ENCODE measurements around the gene UNCX.
A peak's percentile ranks its signal among the peaks of the same experiment; 100 is the strongest.

UNCX gene

DNA sequence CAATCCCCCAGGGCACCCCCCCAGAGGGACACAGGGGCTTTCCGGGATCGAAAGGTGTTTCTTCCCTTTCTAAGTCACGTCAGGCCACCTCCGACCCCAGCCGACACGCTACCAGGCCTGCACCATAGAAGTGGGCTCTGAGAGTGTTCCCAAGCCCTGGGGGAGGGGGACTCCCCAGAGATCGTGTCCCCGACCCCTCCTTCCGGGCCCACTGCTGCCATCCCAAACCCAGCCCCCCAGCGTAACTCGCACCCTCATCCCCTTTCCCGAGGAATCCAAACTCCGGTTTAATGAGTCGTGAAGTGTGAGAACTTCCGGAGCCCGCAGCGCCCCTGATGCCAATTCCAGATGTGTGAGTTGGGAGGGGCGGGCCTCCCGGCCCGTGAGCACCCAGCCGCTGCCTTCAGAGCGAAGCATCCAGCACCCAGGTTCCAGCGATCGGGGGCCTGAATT is 11.3 kb downstream of the UNCX start:
- DNase-seq (ENCODE audit: low spot score) = no peak

DNA sequence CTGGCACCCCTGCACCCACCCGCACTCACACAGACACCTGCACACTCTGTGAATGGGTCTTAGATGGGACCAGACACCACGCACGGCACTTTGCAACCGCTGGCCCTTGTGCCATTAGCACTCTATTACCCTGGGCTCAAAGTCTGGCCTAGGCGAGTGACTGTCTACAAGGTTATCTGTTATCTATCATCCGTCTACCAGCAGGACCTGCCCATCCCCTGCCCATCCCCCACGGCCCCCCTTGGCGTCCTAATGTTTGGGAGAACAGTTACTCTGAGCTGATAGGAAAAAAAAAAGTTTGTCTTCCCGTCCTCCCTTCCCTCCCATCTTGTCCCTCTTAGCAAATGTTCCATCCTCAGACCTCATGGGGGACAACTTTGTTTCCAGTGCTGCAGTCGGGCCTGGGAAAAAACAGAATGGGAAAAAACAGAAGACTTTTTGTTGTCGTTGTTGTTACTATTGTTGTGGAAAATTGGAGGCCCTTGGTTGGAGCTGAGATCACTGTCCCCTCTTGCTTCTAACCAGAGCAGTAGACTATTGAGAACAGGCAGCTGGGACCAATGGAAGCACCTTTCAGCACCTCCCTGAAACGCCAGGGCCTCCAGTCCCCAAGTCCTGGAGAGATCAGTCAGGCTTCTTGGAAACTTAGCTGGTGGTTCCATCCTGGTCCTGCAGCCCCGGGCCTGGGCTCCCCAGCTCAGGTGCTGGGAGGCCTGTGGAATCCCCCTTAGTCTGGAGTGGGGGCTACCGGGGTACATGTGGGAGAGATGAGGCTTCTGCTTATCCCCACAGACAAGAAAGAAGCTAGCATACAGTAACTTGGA is 12.2 kb downstream of the UNCX start:
- peak; percentile 46 for DNase-seq (ENCODE audit: low spot score)

DNA sequence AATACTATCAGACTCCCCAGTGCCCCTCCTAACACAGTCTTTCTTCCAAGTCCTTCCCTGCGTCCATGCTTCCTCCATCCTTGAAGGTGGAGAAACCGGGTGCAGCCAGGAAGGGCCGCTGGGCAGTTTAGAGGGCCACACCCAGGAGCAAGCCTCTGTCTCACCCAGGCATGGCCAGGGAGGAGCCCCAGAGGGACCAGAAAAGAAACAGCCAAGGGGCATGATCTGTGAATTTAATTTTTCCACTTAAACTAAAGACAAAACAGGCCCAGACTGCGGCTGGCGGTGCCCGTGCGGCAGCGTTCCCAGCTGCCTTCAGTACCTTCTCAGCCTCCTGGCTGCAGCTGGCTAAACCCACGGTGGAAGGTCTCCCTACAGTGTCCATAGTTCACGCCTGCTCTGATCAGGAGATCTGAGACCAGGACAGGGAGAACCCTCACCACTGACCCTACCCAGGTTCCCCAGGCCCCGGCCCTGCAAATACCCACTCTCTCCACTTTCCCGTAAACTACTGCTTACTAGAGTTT is 12.9 kb downstream of the UNCX start:
- peak; percentile 28 for DNase-seq (ENCODE audit: low spot score)

DNA sequence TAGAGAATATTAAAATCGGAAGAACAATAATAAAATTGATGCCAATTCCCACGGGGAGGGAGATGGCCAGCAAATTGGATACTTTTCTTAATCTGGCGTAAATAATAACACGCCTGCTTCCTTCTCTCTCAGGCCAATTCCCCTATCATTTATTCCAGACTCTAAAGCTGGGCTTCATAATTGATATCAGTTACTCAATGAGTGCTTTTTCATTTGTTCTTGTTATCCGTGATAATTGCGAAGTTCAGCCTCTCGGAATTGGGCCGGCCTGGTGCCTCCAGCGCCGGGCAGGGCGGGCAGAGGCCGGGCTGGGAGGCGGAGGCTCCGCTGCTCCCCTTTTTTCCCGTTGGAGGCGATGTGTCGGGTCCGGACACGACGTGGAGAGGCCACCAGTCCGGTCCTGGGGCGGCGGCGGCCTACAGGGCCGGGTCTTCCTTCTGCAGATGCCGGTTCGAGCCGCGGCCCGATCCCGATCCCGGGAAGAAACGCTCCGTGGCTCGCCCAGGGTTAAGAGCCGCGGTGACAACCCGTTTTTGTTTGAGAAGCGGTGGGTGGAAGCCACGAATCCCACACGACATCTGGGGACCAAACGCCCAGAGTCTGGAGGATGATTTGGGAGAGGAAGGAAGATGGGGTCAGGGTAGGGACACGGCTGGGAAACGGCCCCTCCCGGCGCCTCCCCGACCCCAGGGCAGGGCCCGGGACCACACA is 13.6 kb downstream of the UNCX start:
- peak; percentile 56 for DNase-seq (ENCODE audit: low spot score)

DNA sequence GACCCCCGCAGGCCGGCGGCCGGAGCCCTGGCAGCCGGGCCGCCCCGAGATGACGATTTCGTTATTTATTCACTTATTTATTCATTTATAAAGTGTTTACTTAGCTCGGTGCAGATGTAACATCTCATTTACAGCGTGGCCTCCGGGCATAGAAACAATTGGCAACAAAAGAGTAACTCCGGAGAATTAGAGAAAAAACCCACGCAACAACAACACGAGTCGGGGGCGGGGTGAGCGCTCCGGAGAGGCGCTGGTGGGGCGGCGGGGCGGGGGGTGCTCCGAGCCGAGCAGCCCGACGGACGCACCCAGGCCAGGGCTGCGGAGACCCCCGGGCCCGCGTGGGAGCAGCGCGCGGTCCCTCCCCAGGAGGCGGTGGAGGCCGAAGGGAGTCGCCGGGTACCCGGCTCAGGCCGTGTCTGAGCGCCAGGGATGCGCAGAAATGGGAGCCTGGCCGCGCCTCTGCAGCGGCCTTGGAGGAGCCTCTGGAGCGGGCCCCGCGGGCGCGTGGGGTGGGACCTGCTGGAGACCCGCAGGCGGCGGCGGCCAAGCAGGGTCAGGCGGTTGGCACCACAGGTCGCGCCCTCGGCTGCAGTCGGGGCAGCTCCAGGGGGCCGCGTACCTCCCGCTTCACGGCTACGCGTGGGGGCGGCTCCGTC is 14.3 kb downstream of the UNCX start:
- DNase-seq (ENCODE audit: low spot score) = peak; percentile 39

DNA sequence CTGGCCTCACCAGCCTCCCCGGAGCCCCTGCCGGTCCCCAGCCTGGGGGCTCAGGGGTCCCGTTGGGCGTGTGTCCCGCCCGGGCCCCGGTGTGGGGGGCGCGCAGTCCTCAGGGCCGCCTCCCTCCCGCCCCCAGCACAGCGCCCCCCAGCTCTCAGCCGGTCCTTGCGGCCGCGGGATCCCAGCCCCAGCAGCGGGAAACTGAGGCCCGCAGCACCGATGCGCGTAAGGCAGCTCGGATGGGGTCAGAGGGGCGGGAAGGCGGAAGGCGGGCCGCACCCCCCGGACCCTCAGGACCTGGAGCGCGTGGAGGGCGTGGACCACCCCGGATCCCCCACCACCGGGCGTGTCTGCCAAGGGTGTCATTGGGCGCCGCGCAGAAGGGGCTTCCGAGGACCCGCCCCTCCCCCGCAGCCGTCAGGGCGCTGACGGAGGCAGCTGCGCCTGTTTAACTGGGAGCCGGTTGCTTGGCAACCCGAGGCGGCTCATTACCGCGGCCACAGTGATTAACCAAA is 14.9 kb downstream of the UNCX start:
- peak; percentile 57 for DNase-seq (ENCODE audit: low spot score)

DNA sequence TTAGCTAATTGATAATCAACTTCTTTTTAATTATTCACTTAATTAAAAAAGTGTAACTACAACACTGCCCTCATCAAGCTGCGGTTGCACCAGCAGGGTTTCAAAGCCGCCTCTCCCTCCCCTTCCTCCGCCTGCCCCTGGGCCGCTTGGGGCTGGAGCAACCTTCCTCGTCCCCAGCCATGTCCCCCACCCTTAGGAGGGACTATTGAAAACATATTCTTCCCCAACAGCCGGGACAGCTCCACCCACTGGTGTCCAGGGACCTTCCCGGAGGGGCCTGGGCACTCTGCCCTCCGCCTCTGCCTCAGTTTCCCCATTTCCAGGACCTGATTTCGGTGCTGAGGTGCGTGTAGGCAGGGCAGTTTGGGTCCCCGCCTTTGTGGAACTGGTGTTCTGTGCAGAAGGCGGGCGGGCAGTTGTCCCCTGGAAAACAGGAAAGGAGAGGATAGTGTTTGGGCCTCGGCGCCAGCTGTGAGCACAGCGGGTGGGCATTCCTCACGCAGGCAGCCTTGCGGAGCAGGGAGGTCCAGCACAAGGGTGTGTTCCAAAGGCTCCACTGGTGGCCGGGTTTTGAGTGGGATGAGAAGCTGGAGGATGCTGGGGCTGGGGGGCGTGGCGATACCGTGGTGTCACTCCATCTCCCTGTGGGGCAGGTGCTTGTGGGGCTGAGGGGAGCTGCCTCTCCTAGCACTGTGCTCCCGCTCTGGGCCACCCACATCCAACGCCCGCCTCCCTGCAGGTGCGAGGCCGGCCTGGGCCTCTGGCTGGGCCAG is 15.7 kb downstream of the UNCX start:
- peak; percentile 18 for DNase-seq (ENCODE audit: low spot score)

DNA sequence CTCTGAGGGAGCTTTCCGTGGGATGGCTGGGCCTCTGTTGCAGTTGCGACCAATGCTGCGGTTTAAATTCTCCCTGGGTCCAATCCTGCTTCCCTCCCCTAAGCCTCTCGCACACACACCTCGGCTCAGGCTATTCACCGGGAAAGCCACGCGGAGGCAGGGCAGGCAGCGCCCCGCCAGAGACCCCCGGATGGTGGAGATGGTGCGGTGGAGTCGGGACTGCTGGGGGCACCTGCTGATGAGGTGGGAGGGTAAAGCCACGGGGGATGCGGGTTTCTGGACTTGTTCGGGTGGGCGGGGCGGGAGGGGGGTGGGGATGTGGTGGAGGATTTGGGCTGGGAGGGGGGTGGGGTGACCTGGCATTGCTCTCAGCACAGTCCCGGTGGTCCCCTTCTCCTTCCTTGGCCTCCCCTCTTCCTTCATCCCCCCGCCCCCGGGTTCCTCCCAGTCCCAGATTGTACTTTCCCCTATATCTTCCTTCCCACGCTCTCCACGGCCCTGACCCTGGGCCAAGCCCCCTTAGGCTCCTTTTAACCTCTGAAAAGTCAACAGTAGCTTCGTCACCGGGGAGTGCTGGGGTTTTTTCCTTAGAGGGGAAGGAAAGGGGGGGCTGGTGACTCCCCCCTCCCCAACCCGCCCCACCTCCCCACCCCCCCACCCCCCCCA is 16.4 kb downstream of the UNCX start:
- no peak for DNase-seq (ENCODE audit: low spot score)

DNA sequence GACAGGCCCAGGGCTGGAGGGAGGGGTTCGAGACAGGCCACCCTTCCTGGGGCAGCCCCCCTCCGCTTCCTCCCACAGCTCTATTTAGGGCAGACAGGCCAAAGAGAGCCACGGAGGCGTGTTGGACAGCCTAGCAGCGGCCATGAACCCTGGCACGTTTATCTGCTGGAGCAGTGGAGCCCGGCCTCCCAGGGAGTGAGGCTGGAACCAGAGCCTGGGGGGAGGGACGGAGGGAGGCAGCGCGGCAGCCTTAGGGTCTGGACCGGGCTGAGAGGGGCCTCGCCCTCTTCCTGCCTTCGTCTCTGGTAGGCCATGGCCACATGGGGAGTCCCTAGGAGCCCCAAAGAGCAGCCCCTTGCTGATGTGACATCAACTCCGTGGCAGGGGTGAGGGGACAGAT is 17.1 kb downstream of the UNCX start:
- DNase-seq (ENCODE audit: low spot score) = no peak

DNA sequence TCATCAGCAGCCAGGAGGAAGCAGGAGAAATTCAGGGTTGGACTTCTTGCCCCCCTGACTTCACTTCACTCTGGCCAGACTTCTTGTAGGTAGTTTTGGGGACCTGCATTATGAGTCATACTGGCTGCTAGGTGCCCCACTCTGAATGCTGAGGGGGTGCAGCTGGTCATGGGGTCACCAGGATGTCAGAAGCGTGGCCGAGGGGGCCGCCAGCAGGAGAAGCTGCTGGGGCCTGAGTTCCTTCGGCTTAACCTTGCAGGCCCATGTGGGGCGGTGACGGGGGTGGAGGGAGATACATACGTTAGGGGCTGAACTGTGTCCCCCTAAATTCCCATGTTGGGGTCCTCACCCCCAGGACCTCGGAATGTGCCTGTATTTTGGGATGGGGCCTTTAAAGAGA is 18.2 kb downstream of the UNCX start:
- DNase-seq (ENCODE audit: low spot score) = no peak

DNA sequence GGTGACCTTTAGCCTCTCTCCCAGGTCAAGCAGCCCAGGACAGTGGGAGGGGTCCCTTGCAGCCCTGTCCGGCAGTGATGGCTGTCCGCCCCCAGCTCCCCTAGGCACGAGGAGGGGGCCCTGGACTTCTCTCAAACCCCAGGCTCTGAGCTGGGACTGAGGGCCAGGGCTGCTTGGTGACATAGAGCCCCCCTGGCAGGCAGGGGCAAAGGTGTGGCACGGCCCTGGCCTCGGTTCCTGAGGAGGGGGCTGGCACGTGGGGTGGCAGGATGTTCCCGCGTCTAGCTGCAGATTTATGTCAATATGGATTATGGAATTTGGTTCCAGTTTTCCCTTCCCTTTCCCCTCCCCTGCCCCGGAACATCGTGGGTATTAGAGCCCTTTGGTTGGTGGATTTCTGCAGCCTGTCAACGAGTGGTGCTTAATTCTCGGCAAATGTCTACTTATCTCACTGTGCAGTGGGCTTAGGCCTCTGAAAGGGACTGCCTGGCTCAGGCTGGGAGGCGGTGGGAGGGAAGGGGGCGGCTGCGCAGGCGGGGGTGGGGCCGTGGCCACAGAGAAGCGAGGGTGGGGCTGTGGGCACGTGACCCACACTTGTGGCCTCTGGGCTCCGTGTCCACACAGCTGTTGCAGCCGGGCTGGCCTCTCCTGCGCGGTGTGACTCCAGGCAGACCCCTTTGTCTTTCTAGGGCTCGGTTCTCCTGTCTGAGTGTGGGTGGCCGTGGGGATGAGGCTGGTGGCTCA is 19.3 kb downstream of the UNCX start:
- DNase-seq (ENCODE audit: low spot score) = no peak

DNA sequence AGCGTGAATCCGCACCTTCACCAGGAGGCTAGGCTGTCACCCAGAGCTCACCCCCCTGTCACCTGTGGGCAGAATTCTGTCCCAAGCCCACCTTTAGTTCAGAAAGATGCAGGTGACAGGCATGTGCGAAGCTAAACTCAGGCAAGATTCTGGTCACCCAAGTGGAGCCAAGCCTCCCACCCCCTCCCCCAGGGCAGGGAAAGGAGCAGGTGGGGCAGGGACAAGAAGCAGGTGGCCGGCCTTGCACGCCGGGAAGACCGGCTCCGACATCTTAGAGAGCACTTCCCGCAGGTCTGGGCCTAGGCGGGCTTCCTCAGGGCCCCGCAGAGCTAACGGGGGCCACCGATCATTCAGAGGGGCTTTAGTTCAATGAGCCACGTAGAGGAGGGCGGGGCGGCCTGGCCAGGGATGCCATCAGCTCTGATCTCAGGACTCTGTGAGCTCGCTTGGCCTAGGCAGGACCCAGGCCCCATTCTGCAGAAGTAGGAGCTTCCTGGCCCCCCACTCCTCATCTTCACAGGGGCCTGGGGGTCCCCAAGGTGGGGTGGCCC is 19.9 kb downstream of the UNCX start:
- DNase-seq (ENCODE audit: low spot score) = no peak

DNA sequence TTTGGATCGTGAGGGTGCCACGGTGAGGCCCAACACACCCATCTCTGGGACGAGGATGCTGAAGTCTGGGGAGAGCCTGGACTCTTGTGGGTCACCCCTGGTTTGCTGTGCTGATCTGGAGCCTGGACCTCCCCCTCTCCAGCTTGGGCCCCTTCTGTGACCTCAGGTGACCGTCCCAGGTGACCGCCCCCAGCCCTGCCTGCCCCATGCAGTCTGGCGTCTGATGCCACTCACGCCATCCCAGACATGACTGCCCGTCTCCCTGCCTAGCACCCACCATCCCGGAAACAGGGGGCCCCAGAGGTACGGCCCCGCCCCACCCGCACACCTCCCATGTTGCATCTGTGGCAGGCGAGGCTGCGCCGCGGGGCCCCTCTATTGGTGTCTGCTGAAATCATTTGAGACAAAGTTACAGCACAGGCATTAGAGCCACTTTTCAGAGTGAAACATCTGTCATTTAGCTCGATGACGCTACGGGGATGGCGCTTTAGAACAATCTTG is 21.1 kb downstream of the UNCX start:
- DNase-seq (ENCODE audit: low spot score) = no peak

DNA sequence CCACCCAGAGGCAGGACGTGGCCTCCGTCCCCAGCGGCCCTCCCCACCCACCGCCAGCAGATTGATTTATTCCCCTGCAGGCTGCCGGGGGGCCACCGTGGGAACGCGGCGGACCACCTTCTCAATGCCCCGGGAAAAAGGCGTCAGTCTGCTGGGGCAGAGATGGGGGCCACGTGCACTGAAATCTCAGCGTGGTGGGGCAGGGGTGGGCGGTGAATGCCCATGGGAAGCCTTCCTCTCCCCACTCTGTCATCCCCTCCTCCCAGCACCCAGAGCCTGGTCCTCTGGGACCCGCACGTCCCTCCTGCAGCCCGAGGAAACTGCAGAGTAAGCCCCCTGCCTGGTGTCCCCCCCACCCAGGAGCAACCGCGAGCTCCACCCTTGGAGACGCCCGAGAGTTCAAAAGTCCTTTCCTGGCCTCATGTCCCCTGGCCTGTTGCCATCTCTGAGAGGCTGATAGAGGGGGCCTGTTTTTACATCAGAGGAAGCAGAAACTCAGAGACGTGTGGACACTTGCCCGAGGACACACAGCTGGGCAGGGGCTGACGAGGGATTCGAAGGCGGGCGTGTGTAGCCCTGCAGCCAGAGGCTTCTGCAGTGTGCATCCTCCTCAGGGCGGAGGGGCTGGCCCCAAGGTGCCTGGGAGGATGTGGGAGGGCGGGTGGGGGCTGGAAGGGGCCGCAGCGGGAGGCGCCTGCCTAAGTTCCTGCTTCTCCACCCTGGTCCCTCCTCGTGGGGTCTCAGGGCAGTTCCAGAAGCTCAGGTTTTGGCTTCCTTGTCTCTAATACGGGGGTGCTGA is 21.8 kb downstream of the UNCX start:
- no peak for DNase-seq (ENCODE audit: low spot score)

DNA sequence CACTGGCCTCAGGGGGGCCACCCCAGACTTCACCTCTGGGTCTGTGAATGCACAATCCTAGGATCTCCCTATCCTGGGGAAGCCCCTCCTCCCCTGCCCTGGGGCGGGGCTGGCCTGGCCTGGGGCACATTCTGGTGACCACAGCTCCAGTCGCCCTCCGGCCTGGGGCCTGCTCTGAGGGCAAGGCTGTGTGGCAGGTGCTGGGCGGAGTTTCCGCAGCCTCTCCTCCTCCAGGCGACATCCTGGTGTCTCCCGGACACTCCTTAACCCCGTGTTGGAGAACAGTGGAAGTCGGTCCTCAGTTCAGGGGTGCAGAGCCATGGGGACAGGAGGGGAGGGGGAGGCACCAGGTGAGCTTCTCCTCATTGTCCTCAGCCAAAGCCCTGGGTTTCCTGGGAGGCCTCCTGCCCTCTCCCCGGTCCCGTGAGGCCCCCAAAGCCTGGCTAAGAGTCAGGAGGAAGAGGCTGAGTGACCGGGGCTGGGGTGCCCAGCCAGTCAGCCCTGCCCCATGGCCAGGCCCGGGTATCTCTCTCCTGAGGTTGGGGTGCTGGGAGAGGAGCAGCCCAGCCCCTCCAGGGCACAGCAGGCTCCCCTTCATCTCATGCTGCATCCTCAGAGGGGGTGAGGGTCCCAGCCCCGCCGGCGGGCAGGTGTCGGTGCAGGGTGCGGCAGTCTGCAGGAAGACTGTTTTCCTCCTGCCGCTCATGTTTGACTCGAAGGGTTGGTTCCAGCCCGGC is 22.6 kb downstream of the UNCX start:
- DNase-seq (ENCODE audit: low spot score) = no peak

DNA sequence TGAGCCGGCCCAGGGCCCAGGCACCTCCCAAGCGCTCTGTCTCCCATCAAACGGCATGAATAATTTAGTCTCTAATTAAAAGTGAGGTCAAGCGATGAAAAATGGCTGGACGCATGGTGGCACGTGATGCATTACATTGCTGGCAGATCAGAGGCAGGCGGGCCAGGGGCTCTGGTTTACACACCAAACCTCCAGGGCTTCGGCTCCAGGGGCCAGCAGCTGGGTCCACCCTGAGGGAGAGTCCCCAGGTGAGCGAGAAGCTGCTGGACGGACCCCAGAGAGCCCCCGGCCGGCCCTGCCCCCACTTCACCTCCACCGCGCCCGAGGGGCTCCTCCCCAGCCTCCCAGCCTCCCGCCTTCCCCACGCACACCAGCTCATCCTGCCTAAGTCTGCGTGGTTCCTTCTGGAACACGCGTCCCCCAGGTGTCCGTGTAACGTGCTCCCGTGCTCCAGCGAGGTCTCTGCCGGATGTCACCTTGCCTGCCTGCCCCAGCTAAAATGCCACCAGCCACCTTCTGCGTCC is 23.2 kb downstream of the UNCX start:
- no peak for DNase-seq (ENCODE audit: low spot score)

DNA sequence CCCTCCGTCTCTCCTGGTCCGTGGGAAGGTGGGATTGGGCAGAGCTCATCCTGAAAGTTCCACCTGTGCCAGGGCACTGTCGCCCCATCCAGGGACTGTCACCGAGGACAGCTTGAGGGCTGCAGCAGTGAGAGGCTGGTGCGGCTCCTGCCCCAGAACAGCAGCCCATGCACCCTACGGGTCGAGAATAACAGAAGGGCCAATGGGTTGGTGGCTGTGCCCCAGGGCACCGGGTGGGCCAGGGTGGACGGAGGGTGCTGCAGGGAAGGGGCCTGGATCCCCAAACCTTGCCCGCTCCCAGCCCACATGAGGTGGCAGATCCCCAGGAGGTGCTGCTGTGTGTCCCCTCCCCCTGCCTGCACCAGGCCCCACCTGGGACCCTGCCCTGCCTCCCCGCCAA is 23.9 kb downstream of the UNCX start:
- no peak for DNase-seq (ENCODE audit: low spot score)

DNA sequence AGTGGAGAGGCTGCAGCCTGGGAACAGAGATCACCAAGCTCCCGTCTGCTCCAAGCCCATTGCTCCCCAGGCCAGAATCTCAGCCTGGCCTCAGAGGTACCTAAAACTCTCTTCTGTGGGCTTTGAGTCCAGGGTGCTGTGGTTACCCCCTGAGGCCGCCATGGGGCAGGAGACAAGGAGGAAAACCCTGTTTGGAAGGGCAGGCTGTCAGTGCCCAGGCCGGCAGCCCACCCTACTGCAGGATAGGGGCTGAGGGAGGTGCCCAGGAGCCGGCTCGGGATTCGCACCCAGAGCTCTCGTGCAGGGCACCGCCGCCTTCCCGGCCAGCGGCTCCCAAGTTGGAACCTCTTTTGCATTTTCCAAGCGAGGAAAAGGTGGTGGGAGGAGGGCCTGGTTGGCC is 24.5 kb downstream of the UNCX start:
- DNase-seq (ENCODE audit: low spot score) = no peak

Data from cerebellar cortex (tissue), 1 donor.